NT2/D1 (cell line): Measurements from ENCODE around the gene COMT.
"Not testable (repeated sequence)": the region's sequence is repeated elsewhere in the genome, so short reads cannot be mapped to it uniquely, and the experiment has no call there.

Source experiments
- DNase-seq: peaks from one replicate; pipeline ENCODE4 v3.0.0-alpha.2; 2011; ENCODE audit warnings: low read depth, low spot score
- H3K27me3 ChIP-seq: 2 replicates; pipeline ENCODE4 v1.6.0; 2011; ENCODE audit warnings: mild to moderate bottlenecking; ENCODE audit not compliant: insufficient read length, insufficient read depth
- H3K36me3 ChIP-seq: 2 replicates; pipeline ENCODE4 v1.6.1; 2011; ENCODE audit warnings: mild to moderate bottlenecking, low read length, mixed read lengths; ENCODE audit not compliant: insufficient read depth, insufficient read length
- H3K4me1 ChIP-seq: 2 replicates; pipeline ENCODE4 v1.5.1; 2011; ENCODE audit not compliant: insufficient read depth, insufficient read length
- H3K4me3 ChIP-seq: 2 replicates; pipeline ENCODE4 v1.5.1; 2011; ENCODE audit warnings: low read depth; ENCODE audit not compliant: insufficient read length
- H3K9ac ChIP-seq: 2 replicates; pipeline ENCODE4 v1.6.0; 2011; ENCODE audit warnings: low read depth; ENCODE audit not compliant: insufficient read length
- H3K9me3 ChIP-seq: 2 replicates; pipeline ENCODE4 v1.5.1; 2011; ENCODE audit warnings: mild to moderate bottlenecking, low read length; ENCODE audit not compliant: insufficient read depth
- SUZ12 ChIP-seq: IDR thresholded peaks from 2 replicates; pipeline ENCODE4 v1.6.1; 2011; ENCODE audit not compliant: insufficient read length, insufficient read depth; ENCODE audit errors: extremely low read depth
- YY1 ChIP-seq: IDR thresholded peaks from 2 replicates; pipeline ENCODE4 v1.6.1; 2011; ENCODE audit not compliant: insufficient read length, insufficient read depth
- ZNF274 ChIP-seq: IDR thresholded peaks from 2 replicates; pipeline ENCODE4 v1.6.1; 2011; ENCODE audit warnings: mild to moderate bottlenecking, low read depth, low read length

The COMT gene

GRCh38 chr22:19933341-19934241 is 8.0 kb upstream of the COMT start:
- Histone ChIP-seq H3K4me3 (no peak overlapping the region), H3K9me3 (peaks cover 10% of the 10 kb centered on the region; the same call in 1 of the 2 replicates), H3K36me3 (peaks cover 8% of the 10 kb centered on the region), H3K27me3 (no peaks in the 10 kb centered on the region), H3K9ac (no peak overlapping the region), H3K4me1 (no peaks in the 10 kb centered on the region)
- no peak for DNase-seq
- TF ChIP-seq ZNF274 = no peak
- TF ChIP-seq YY1 = no peak
- no peak for TF ChIP-seq SUZ12

DNA sequence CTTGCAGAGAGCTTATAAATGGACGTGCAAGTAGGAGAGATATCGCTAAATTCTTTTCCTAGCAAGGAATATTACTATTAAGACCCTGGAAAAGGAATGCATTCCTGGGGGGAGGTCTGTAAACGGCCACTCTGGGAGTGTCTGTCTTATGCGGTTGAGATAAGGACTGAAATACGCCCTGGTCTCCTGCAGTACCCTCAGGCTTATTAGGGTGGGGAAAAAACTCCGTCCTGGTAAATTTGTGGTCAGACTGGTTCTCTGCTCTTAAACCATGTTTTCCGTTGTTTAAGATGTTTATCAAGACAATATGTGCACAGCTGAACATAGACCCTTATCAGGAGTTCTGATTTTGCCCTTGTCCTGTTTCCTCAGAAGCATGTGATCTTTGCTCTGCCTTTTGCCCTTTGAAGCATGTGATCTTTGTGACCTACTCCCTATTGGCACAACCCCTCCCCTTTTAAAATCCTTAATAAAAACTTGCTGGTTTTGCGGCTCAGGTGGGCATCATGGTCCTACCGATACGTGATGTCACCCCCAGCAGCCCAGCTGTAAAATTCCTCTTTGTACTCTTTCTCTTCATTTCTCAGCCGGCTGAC is 6.4 kb upstream of the COMT start:
- not testable (repeated sequence) for DNase-seq, H3K27me3 ChIP-seq, H3K9ac ChIP-seq, H3K4me3 ChIP-seq, H3K36me3 ChIP-seq, H3K4me1 ChIP-seq
- peaks cover 10% of the 10 kb centered on the region; the same call in 1 of the 2 replicates for H3K9me3 ChIP-seq

GRCh38 chr22:19936513-19936912 is 5.1 kb upstream of the COMT start:
- DNase-seq = no peak
- Histone ChIP-seq H3K9me3 (peaks cover 10% of the 10 kb centered on the region; the same call in 1 of the 2 replicates), H3K4me1 (no peaks in the 10 kb centered on the region), H3K4me3 (no peak overlapping the region), H3K27me3 (no peaks in the 10 kb centered on the region), H3K9ac (no peak overlapping the region), H3K36me3 (peaks cover 3% of the 10 kb centered on the region)
- TF ChIP-seq SUZ12 (no peak), YY1 (no peak), ZNF274 (no peak)

DNA sequence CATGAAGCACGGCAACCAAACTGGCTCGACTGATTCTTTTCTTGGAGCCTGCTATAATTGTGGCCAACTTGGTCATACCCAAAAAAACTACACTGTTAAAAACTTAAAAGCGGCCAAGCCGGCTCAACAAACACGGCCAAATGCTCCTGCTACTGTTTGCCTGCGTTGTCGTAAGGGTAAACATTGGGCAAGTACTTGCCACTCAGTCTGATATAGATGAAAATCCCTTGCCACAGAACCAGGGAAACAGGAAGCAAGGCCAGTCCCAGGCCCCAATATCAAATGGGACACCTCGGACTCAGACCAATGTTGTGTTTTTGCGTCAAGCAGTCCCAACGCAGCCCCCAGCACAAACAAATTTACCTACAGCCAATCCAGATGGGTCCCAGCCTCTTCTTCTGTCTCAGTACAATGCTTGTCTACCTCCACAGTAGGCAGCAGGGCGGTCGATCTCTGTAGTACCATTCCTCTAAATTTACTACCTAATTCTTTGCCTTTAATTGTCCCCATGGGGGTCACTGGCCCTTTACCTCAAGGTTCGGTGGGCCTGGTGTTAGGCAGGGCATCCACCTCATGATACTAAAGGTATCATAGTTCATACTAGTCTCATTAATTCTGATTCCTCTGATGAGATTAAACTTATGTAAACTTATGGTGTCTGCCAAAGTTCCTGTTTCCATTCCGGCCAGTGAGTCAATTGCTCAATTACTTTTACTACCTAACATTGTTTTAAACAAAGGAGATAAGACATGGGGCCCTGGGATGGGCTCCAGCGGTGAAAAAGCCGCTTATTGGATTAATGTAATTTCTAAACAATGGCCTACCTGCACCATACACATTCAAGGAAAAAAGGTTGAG is 3.7 kb upstream of the COMT start:
- Histone ChIP-seq H3K9ac (no peak overlapping the region), H3K4me3 (no peak overlapping the region), H3K4me1 (no peaks in the 10 kb centered on the region), H3K9me3 (peaks cover 10% of the 10 kb centered on the region; the same call in 1 of the 2 replicates), H3K36me3 (peaks cover 3% of the 10 kb centered on the region), H3K27me3 (no peaks in the 10 kb centered on the region)
- TF ChIP-seq YY1 = no peak
- TF ChIP-seq ZNF274 = no peak
- no peak for TF ChIP-seq SUZ12
- no peak for DNase-seq

- DNase-seq = no peak
- Histone ChIP-seq H3K9me3 (peaks cover 4% of the 10 kb centered on the region; the same call in 1 of the 2 replicates), H3K4me1 (no peaks in the 10 kb centered on the region), H3K4me3 (peak overlapping the region; percentile 70), H3K36me3 (peaks cover 3% of the 10 kb centered on the region), H3K27me3 (no peaks in the 10 kb centered on the region), H3K9ac (peak overlapping the region; percentile 87)
- TF ChIP-seq SUZ12 (no peak), ZNF274 (no peak), YY1 (no peak)
Observed at GRCh38 chr22:19940536-19941364, 822 bp upstream of the COMT start.

GRCh38 chr22:19942157-19943081 is 847 bp downstream of the COMT start:
- Histone ChIP-seq H3K4me1 (peaks cover 1% of the 10 kb centered on the region), H3K9ac (peak overlapping the region; percentile 87), H3K9me3 (no peaks in the 10 kb centered on the region), H3K36me3 (peaks cover 3% of the 10 kb centered on the region), H3K27me3 (no peaks in the 10 kb centered on the region), H3K4me3 (peak overlapping the region; percentile 70)
- no peak for TF ChIP-seq ZNF274
- TF ChIP-seq SUZ12 = no peak
- TF ChIP-seq YY1 = no peak
- no peak for DNase-seq
